Rectal smooth muscle tissue (tissue), 1 donor: Measurements from ENCODE around the gene FGFBP2.

Experiments
- H3K27ac ChIP-seq: one replicate; pipeline ENCODE4 v1.7.0; 2013; ENCODE audit warnings: low read depth, low read length, inconsistent platforms
- H3K27me3 ChIP-seq: one replicate; pipeline ENCODE4 v1.7.0; 2013; ENCODE audit warnings: low read length; ENCODE audit not compliant: control insufficient read depth, insufficient read depth
- H3K36me3 ChIP-seq: one replicate; pipeline ENCODE4 v1.7.0; 2013; ENCODE audit warnings: low read length; ENCODE audit not compliant: control insufficient read depth, insufficient read depth
- H3K4me1 ChIP-seq: one replicate; pipeline ENCODE4 v1.7.0; 2013; ENCODE audit warnings: low read length; ENCODE audit not compliant: control insufficient read depth, insufficient read depth
- H3K4me3 ChIP-seq: one replicate; pipeline ENCODE4 v1.7.0; 2013; ENCODE audit warnings: low read length
- H3K9ac ChIP-seq: one replicate; pipeline ENCODE4 v1.7.0; 2013; ENCODE audit warnings: low read length

Gene FGFBP2

GRCh38 chr4:15963001-15963451, at the start of gene FGFBP2:
Gene FGFBP2, minus strand, starts transcription at chr4:15963175. Its CDS starts 46 bp downstream, at chr4:15963129.
- Histone ChIP-seq H3K27me3 (no peaks in the 10 kb centered on the region), H3K27ac (no peak within 1 kb of the TSS), H3K4me1 (peaks cover 2% of the 10 kb centered on the region), H3K9ac (no peak within 1 kb of the TSS), H3K4me3 (no peak within 1 kb of the TSS), H3K36me3 (no peaks in the 10 kb centered on the region)

GRCh38 chr4:16011173-16011572, 48.2 kb upstream of the FGFBP2 start:
- Histone ChIP-seq H3K27ac (no peak overlapping the region), H3K36me3 (no peaks in the 10 kb centered on the region), H3K27me3 (no peaks in the 10 kb centered on the region), H3K9ac (no peak overlapping the region), H3K4me3 (no peak overlapping the region), H3K4me1 (no peaks in the 10 kb centered on the region)

GRCh38 chr4:16009153-16009552, 46.2 kb upstream of the FGFBP2 start:
- Histone ChIP-seq H3K36me3 (no peaks in the 10 kb centered on the region), H3K27ac (no peak overlapping the region), H3K27me3 (no peaks in the 10 kb centered on the region), H3K4me1 (no peaks in the 10 kb centered on the region), H3K9ac (no peak overlapping the region), H3K4me3 (no peak overlapping the region)

GRCh38 chr4:16007471-16008095, 44.6 kb upstream of the FGFBP2 start:
- Histone ChIP-seq H3K4me3 (no peak overlapping the region), H3K36me3 (no peaks in the 10 kb centered on the region), H3K27ac (no peak overlapping the region), H3K4me1 (no peaks in the 10 kb centered on the region), H3K27me3 (no peaks in the 10 kb centered on the region), H3K9ac (no peak overlapping the region)

GRCh38 chr4:16006771-16007446, 43.9 kb upstream of the FGFBP2 start:
- Histone ChIP-seq H3K27me3 (no peaks in the 10 kb centered on the region), H3K4me1 (no peaks in the 10 kb centered on the region), H3K27ac (no peak overlapping the region), H3K4me3 (no peak overlapping the region), H3K36me3 (no peaks in the 10 kb centered on the region), H3K9ac (no peak overlapping the region)

GRCh38 chr4:16005676-16006075, 42.7 kb upstream of the FGFBP2 start:
- peaks cover 4% of the 10 kb centered on the region for H3K4me1 ChIP-seq
- no peaks in the 10 kb centered on the region for H3K36me3 ChIP-seq
- H3K4me3 ChIP-seq: no peak overlapping the region
- no peak overlapping the region for H3K9ac ChIP-seq
- no peaks in the 10 kb centered on the region for H3K27me3 ChIP-seq
- H3K27ac ChIP-seq: no peak overlapping the region

GRCh38 chr4:16001484-16001858, 38.5 kb upstream of the FGFBP2 start:
- Histone ChIP-seq H3K27ac (no peak overlapping the region), H3K4me3 (no peak overlapping the region), H3K4me1 (peaks cover 4% of the 10 kb centered on the region), H3K9ac (no peak overlapping the region), H3K36me3 (no peaks in the 10 kb centered on the region), H3K27me3 (no peaks in the 10 kb centered on the region)

GRCh38 chr4:16000708-16001483, 37.9 kb upstream of the FGFBP2 start:
- Histone ChIP-seq H3K27me3 (no peaks in the 10 kb centered on the region), H3K4me3 (peak overlapping the region; percentile 33), H3K4me1 (peaks cover 4% of the 10 kb centered on the region), H3K27ac (no peak overlapping the region), H3K36me3 (no peaks in the 10 kb centered on the region), H3K9ac (no peak overlapping the region)

GRCh38 chr4:15996773-15997172, 33.8 kb upstream of the FGFBP2 start:
- H3K4me3 ChIP-seq: no peak overlapping the region
- H3K9ac ChIP-seq: no peak overlapping the region
- H3K36me3 ChIP-seq: no peaks in the 10 kb centered on the region
- peaks cover 4% of the 10 kb centered on the region for H3K4me1 ChIP-seq
- no peak overlapping the region for H3K27ac ChIP-seq
- H3K27me3 ChIP-seq: no peaks in the 10 kb centered on the region

GRCh38 chr4:15995826-15996225, 32.9 kb upstream of the FGFBP2 start:
- peaks cover under 1% of the 10 kb centered on the region for H3K4me1 ChIP-seq
- no peak overlapping the region for H3K9ac ChIP-seq
- H3K27me3 ChIP-seq: no peaks in the 10 kb centered on the region
- H3K4me3 ChIP-seq: no peak overlapping the region
- H3K27ac ChIP-seq: no peak overlapping the region
- no peaks in the 10 kb centered on the region for H3K36me3 ChIP-seq

GRCh38 chr4:15992167-15992485, 29.2 kb upstream of the FGFBP2 start:
- H3K9ac ChIP-seq: no peak overlapping the region
- no peak overlapping the region for H3K27ac ChIP-seq
- no peaks in the 10 kb centered on the region for H3K36me3 ChIP-seq
- H3K4me3 ChIP-seq: no peak overlapping the region
- no peaks in the 10 kb centered on the region for H3K4me1 ChIP-seq
- no peaks in the 10 kb centered on the region for H3K27me3 ChIP-seq

- no peak overlapping the region for H3K9ac ChIP-seq
- H3K4me3 ChIP-seq: no peak overlapping the region
- no peaks in the 10 kb centered on the region for H3K36me3 ChIP-seq
- H3K27ac ChIP-seq: no peak overlapping the region
- H3K27me3 ChIP-seq: no peaks in the 10 kb centered on the region
- no peaks in the 10 kb centered on the region for H3K4me1 ChIP-seq
These were observed 27.8 kb upstream of the FGFBP2 start for GRCh38 chr4:15990570-15991285.
